ENCODE measurements around the gene PRKAA1.

The PRKAA1 gene

GRCh38 chr5:40778133-40778532 lies 20.0 kb downstream of the PRKAA1 start:
- TF ChIP-seq EZH2 (IDR thresholded peaks at IDR 0.05; ENCODE audit: borderline replicate concordance, low read length) (no peak), CTCF (IDR thresholded peaks at IDR 0.05; ENCODE audit: low read length) (no peak)
- Histone ChIP-seq H3K4me3 (ENCODE audit: low read depth, low read length, poor library complexity, severe bottlenecking) (no peak overlapping the region), H2AFZ (ENCODE audit: low read length) (no peak overlapping the region), H4K20me1 (ENCODE audit: insufficient read depth, low read length) (no peaks in the 10 kb centered on the region), H3K4me1 (ENCODE audit: insufficient read depth, low read length, severe bottlenecking) (no peaks in the 10 kb centered on the region), H3K9ac (ENCODE audit: low read length) (no peak overlapping the region), H3K27me3 (ENCODE audit: insufficient read depth, low read length) (no peaks in the 10 kb centered on the region), H3K9me3 (ENCODE audit: low read length) (no peaks in the 10 kb centered on the region), H3K36me3 (ENCODE audit: insufficient read depth, low read length) (peaks cover 27% of the 10 kb centered on the region; the same call in 1 of the 2 replicates), H3K4me2 (ENCODE audit: low read length) (no peak overlapping the region), H3K27ac (ENCODE audit: low read depth, low read length, poor library complexity, severe bottlenecking) (no peak overlapping the region), H3F3A (ENCODE audit: insufficient read depth, low read length) (no peaks in the 10 kb centered on the region), H3K79me2 (ENCODE audit: insufficient read depth, low read length) (peaks cover 50% of the 10 kb centered on the region), H3K9me2 (ENCODE audit: low read depth, low read length) (no peaks in the 10 kb centered on the region)

GRCh38 chr5:40776658-40776977 lies 21.6 kb downstream of the PRKAA1 start:
- H4K20me1 ChIP-seq (ENCODE audit: insufficient read depth, low read length) = no peaks in the 10 kb centered on the region
- H3F3A ChIP-seq (ENCODE audit: insufficient read depth, low read length) = no peaks in the 10 kb centered on the region
- no peak overlapping the region for H3K4me2 ChIP-seq (ENCODE audit: low read length)
- H3K4me3 ChIP-seq (ENCODE audit: low read depth, low read length, poor library complexity, severe bottlenecking) = no peak overlapping the region
- H3K27ac ChIP-seq (ENCODE audit: low read depth, low read length, poor library complexity, severe bottlenecking) = no peak overlapping the region
- no peak overlapping the region for H2AFZ ChIP-seq (ENCODE audit: low read length)
- H3K9me3 ChIP-seq (ENCODE audit: low read length) = no peaks in the 10 kb centered on the region
- H3K9ac ChIP-seq (ENCODE audit: low read length) = no peak overlapping the region
- H3K4me1 ChIP-seq (ENCODE audit: insufficient read depth, low read length, severe bottlenecking) = no peaks in the 10 kb centered on the region
- peaks cover 29% of the 10 kb centered on the region; the same call in 1 of the 2 replicates for H3K36me3 ChIP-seq (ENCODE audit: insufficient read depth, low read length)
- H3K27me3 ChIP-seq (ENCODE audit: insufficient read depth, low read length) = no peaks in the 10 kb centered on the region
- H3K79me2 ChIP-seq (ENCODE audit: insufficient read depth, low read length) = peaks cover 35% of the 10 kb centered on the region
- no peaks in the 10 kb centered on the region for H3K9me2 ChIP-seq (ENCODE audit: low read depth, low read length)
- TF ChIP-seq EZH2 (IDR thresholded peaks at IDR 0.05; ENCODE audit: borderline replicate concordance, low read length) (no peak), CTCF (IDR thresholded peaks at IDR 0.05; ENCODE audit: low read length) (no peak)

- Histone ChIP-seq H4K20me1 (ENCODE audit: insufficient read depth, low read length) (no peaks in the 10 kb centered on the region), H3K9ac (ENCODE audit: low read length) (no peak overlapping the region), H3K9me2 (ENCODE audit: low read depth, low read length) (no peaks in the 10 kb centered on the region), H3K4me1 (ENCODE audit: insufficient read depth, low read length, severe bottlenecking) (no peaks in the 10 kb centered on the region), H3K4me3 (ENCODE audit: low read depth, low read length, poor library complexity, severe bottlenecking) (no peak overlapping the region), H3K36me3 (ENCODE audit: insufficient read depth, low read length) (peaks cover 35% of the 10 kb centered on the region; the same call in 1 of the 2 replicates), H3F3A (ENCODE audit: insufficient read depth, low read length) (no peaks in the 10 kb centered on the region), H3K9me3 (ENCODE audit: low read length) (no peaks in the 10 kb centered on the region), H3K27ac (ENCODE audit: low read depth, low read length, poor library complexity, severe bottlenecking) (no peak overlapping the region), H2AFZ (ENCODE audit: low read length) (no peak overlapping the region), H3K79me2 (ENCODE audit: insufficient read depth, low read length) (peaks cover 29% of the 10 kb centered on the region), H3K27me3 (ENCODE audit: insufficient read depth, low read length) (no peaks in the 10 kb centered on the region), H3K4me2 (ENCODE audit: low read length) (no peak overlapping the region)
- TF ChIP-seq CTCF (IDR thresholded peaks at IDR 0.05; ENCODE audit: low read length) (no peak), EZH2 (IDR thresholded peaks at IDR 0.05; ENCODE audit: borderline replicate concordance, low read length) (no peak)
Measured at GRCh38 chr5:40775846-40776657, 22.1 kb downstream of the PRKAA1 start.

Data from OCI-LY1 (cell line).